HEK293 (cell line): ENCODE results near the gene TRIP4.

ENCODE experiments used
- BCL11B ChIP-seq: fragments of 450-650 bp; formaldehyde crosslinking; IDR thresholded peaks from 2 replicates; pipeline ENCODE4 v1.5.1; 2016; ENCODE audit warnings: low read depth, missing biosample characterization, missing genetic modification characterization
- FEZF1 ChIP-seq: fragments of 450-650 bp; formaldehyde crosslinking; IDR thresholded peaks from 2 replicates; pipeline ENCODE4 v1.5.1; 2016; ENCODE audit warnings: missing biosample characterization, missing genetic modification characterization
- GFI1B ChIP-seq: fragments of 450-650 bp; formaldehyde crosslinking; IDR thresholded peaks from 2 replicates; pipeline ENCODE4 v1.5.1; 2016; ENCODE audit warnings: missing biosample characterization, missing genetic modification characterization
- HOXC10 ChIP-seq: sonication (generic); formaldehyde crosslinking; IDR thresholded peaks from 2 replicates; pipeline ENCODE4 v1.8.1; 2023; ENCODE audit warnings: mild to moderate bottlenecking, missing genetic modification reagents
- IKZF3 ChIP-seq: fragments of 450-650 bp; IDR thresholded peaks from 2 replicates; pipeline ENCODE4 v1.5.0; 2018; ENCODE audit warnings: missing biosample characterization, mild to moderate bottlenecking, missing genetic modification characterization, moderate library complexity
- KLF10 ChIP-seq: fragments of 450-650 bp; IDR thresholded peaks from 2 replicates; pipeline ENCODE4 v1.5.1; 2018; ENCODE audit warnings: missing biosample characterization, mild to moderate bottlenecking, missing genetic modification characterization
- MEIS1 ChIP-seq: sonication (generic); formaldehyde crosslinking; IDR thresholded peaks from 2 replicates; pipeline ENCODE4 v1.8.1; 2022; ENCODE audit warnings: missing genetic modification reagents, mild to moderate bottlenecking, borderline replicate concordance
- OVOL3 ChIP-seq: fragments of 450-650 bp; formaldehyde crosslinking; IDR thresholded peaks from 2 replicates; pipeline ENCODE4 v1.5.1; 2016; ENCODE audit warnings: missing biosample characterization, missing genetic modification characterization
- PRDM1 ChIP-seq: fragments of 450-650 bp; formaldehyde crosslinking; IDR thresholded peaks from 2 replicates; pipeline ENCODE4; 2016; ENCODE audit warnings: missing biosample characterization, missing genetic modification characterization
- SCRT2 ChIP-seq: fragments of 450-650 bp; formaldehyde crosslinking; IDR thresholded peaks from 2 replicates; pipeline ENCODE4 v1.5.1; 2016; ENCODE audit warnings: missing biosample characterization, missing genetic modification characterization
- TSHZ1 ChIP-seq: fragments of 450-650 bp; formaldehyde crosslinking; IDR thresholded peaks from 2 replicates; pipeline ENCODE4 v1.5.1; 2016; ENCODE audit warnings: missing biosample characterization, missing genetic modification characterization, borderline replicate concordance
- WT1 ChIP-seq: fragments of 450-650 bp; formaldehyde crosslinking; IDR thresholded peaks from 2 replicates; pipeline ENCODE4 v1.5.1; 2016; ENCODE audit warnings: missing biosample characterization, missing genetic modification characterization
- ZBTB44 ChIP-seq: fragments of 450-650 bp; IDR thresholded peaks from 2 replicates; pipeline ENCODE4 v1.5.1; 2018; ENCODE audit warnings: missing biosample characterization, mild to moderate bottlenecking, missing genetic modification characterization
- ZBTB8A ChIP-seq: fragments of 450-650 bp; formaldehyde crosslinking; IDR thresholded peaks from 2 replicates; pipeline ENCODE4 v1.5.1; 2016; ENCODE audit warnings: missing biosample characterization, missing genetic modification characterization
- ZEB2 ChIP-seq: fragments of 450-650 bp; formaldehyde crosslinking; IDR thresholded peaks from 2 replicates; pipeline ENCODE4 v1.5.1; 2016; ENCODE audit warnings: missing biosample characterization, missing genetic modification characterization
- ZFP69B ChIP-seq: fragments of 450-650 bp; formaldehyde crosslinking; IDR thresholded peaks from 2 replicates; pipeline ENCODE4 v1.5.1; 2016; ENCODE audit warnings: missing biosample characterization, missing genetic modification characterization
- ZIC2 ChIP-seq: fragments of 450-650 bp; formaldehyde crosslinking; IDR thresholded peaks from 2 replicates; pipeline ENCODE4 v1.5.1; 2016; ENCODE audit warnings: missing biosample characterization, missing genetic modification characterization
- ZNF10 ChIP-seq: fragments of 450-650 bp; formaldehyde crosslinking; IDR thresholded peaks from 2 replicates; pipeline ENCODE4 v1.5.1; 2017; ENCODE audit warnings: missing biosample characterization, missing genetic modification characterization
- ZNF24 ChIP-seq: fragments of 450-650 bp; formaldehyde crosslinking; IDR thresholded peaks from 2 replicates; pipeline ENCODE4 v1.5.1; 2016; ENCODE audit warnings: missing biosample characterization, missing genetic modification characterization
- ZNF341 ChIP-seq: fragments of 450-650 bp; formaldehyde crosslinking; IDR thresholded peaks from 2 replicates; pipeline ENCODE4; 2016; ENCODE audit warnings: low read depth, missing biosample characterization, missing genetic modification characterization
- ZNF354C ChIP-seq: fragments of 450-650 bp; formaldehyde crosslinking; IDR thresholded peaks from 2 replicates; pipeline ENCODE4 v1.5.1; 2016; ENCODE audit warnings: missing biosample characterization, missing genetic modification characterization, low read depth, borderline replicate concordance
- ZNF404 ChIP-seq: fragments of 450-650 bp; formaldehyde crosslinking; IDR thresholded peaks from 2 replicates; pipeline ENCODE4 v1.5.1; 2017; ENCODE audit warnings: missing biosample characterization, missing genetic modification characterization
- ZNF521 ChIP-seq: fragments of 450-650 bp; formaldehyde crosslinking; IDR thresholded peaks from 2 replicates; pipeline ENCODE4 v1.5.1; 2017; ENCODE audit warnings: missing biosample characterization, mild to moderate bottlenecking, missing genetic modification characterization
- ZNF530 ChIP-seq: fragments of 450-650 bp; formaldehyde crosslinking; IDR thresholded peaks from 2 replicates; pipeline ENCODE4 v1.5.1; 2016; ENCODE audit warnings: low read depth, missing biosample characterization, missing genetic modification characterization
- ZNF561 ChIP-seq: fragments of 450-650 bp; IDR thresholded peaks from 2 replicates; pipeline ENCODE4 v1.5.1; 2018; ENCODE audit warnings: missing biosample characterization, missing genetic modification characterization, borderline replicate concordance
- ZNF600 ChIP-seq: fragments of 450-650 bp; formaldehyde crosslinking; IDR thresholded peaks from 2 replicates; pipeline ENCODE4 v1.5.1; 2016; ENCODE audit warnings: missing biosample characterization, missing genetic modification characterization
- ZNF610 ChIP-seq: fragments of 450-650 bp; formaldehyde crosslinking; IDR thresholded peaks from 2 replicates; pipeline ENCODE4 v1.5.1; 2016; ENCODE audit warnings: missing biosample characterization, missing genetic modification characterization, borderline replicate concordance
- ZNF785 ChIP-seq: fragments of 450-650 bp; formaldehyde crosslinking; IDR thresholded peaks from 2 replicates; pipeline ENCODE4 v1.5.1; 2016; ENCODE audit warnings: missing biosample characterization, missing genetic modification characterization
- ZSCAN30 ChIP-seq: fragments of 450-650 bp; IDR thresholded peaks from 2 replicates; pipeline ENCODE4 v1.5.1; 2018; ENCODE audit warnings: missing biosample characterization, mild to moderate bottlenecking, missing genetic modification characterization, moderate library complexity
- ZXDB ChIP-seq: fragments of 450-650 bp; formaldehyde crosslinking; IDR thresholded peaks from 2 replicates; pipeline ENCODE4 v1.5.1; 2016; ENCODE audit warnings: missing biosample characterization, missing genetic modification characterization
- TF ChIP-seq, protein P1 (sequence below): fragments of 450-650 bp; formaldehyde crosslinking; IDR thresholded peaks from 2 replicates; pipeline ENCODE4 v1.5.1; 2017; ENCODE audit warnings: missing biosample characterization, missing genetic modification characterization
- TF ChIP-seq, protein P2 (sequence below): fragments of 450-650 bp; formaldehyde crosslinking; IDR thresholded peaks from 2 replicates; pipeline ENCODE4 v1.5.1; 2017; ENCODE audit warnings: missing biosample characterization, missing genetic modification characterization

Gene TRIP4

DNA sequence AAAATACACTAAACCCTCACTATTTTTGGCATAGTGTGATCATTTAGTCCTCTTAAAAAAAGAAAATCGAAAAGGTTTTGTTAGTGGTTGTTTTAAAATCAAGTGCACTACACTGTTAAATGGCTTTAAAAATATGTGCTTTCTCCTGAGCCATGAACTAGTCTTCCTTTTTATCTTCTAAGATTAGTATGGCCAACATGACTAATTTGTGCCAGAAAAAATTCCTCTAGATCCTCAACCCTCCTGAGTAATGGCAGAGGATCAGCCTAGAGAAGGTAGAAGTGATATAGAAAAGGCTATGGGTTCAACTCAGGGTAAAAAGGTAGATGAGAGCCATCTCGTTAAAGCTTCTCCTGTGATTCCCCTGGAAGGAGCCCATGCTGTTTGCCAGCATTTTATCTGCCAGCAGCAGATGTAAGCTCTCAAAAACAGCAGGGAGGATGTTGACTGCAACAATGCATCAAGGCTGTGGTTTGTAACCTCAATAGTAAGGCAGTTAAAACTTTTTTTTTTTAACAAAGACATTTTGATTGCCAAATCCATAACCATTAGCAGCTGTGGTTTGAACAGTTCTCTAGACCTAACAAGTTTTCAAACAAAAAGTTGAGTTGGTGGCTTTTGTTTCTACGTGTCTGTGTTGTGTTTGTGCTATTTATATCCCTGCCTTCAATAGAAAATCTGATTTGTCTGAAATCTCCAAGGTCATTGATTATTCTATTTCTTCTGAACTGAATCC is 42.5 kb downstream of the TRIP4 start (continued):
- TF ChIP-seq TSHZ1 (tag by site-specific recombination) (0 out of 2 replicates have a peak, but pooled peaks have one; percentile 25), ZNF521 (tag by site-specific recombination) (no peak), ZNF785 (no peak), ZEB2 (tag by site-specific recombination) (0 out of 2 replicates have a peak, but pooled peaks have one; percentile 16), ZFP69B (tag by site-specific recombination) (no peak), ZXDB (tag by site-specific recombination) (0 out of 2 replicates have a peak, but pooled peaks have one; percentile 30), GFI1B (0 out of 2 replicates have a peak, but pooled peaks have one; percentile 47), ZNF10 (tag by site-specific recombination) (no peak), OVOL3 (no peak), ZSCAN30 (tag by site-specific recombination) (peak; percentile 66; the same call in 1 of the 2 replicates), BCL11B (tag by site-specific recombination) (peak; percentile 64; the same call in 1 of the 2 replicates), ZNF610 (tag by site-specific recombination) (0 out of 2 replicates have a peak, but pooled peaks have one; percentile 20), FEZF1 (tag by site-specific recombination) (peak; percentile 91), ZNF341 (tag by site-specific recombination) (no peak; the same call in 1 of the 2 replicates), ZNF600 (tag by site-specific recombination) (no peak), IKZF3 (tag by site-specific recombination) (peak; percentile 97), ZNF561 (peak; percentile 61; the same call in 1 of the 2 replicates), SCRT2 (tag by site-specific recombination) (no peak), WT1 (tag by site-specific recombination) (no peak), ZNF530 (tag by site-specific recombination) (no peak), PRDM1 (tag by site-specific recombination) (no peak), MEIS1 (CRISPR knock-in tag) (no peak), KLF10 (tag by site-specific recombination) (0 out of 2 replicates have a peak, but pooled peaks have one; percentile 29), ZNF404 (tag by site-specific recombination) (no peak), HOXC10 (no peak), ZBTB44 (tag by site-specific recombination) (peak; percentile 99), ZNF24 (peak; percentile 65; the same call in 1 of the 2 replicates), ZIC2 (tag by site-specific recombination) (peak; percentile 91), ZBTB8A (tag by site-specific recombination) (peak; percentile 51), ZNF354C (tag by site-specific recombination) (no peak)
- TF ChIP-seq, protein P1, sequence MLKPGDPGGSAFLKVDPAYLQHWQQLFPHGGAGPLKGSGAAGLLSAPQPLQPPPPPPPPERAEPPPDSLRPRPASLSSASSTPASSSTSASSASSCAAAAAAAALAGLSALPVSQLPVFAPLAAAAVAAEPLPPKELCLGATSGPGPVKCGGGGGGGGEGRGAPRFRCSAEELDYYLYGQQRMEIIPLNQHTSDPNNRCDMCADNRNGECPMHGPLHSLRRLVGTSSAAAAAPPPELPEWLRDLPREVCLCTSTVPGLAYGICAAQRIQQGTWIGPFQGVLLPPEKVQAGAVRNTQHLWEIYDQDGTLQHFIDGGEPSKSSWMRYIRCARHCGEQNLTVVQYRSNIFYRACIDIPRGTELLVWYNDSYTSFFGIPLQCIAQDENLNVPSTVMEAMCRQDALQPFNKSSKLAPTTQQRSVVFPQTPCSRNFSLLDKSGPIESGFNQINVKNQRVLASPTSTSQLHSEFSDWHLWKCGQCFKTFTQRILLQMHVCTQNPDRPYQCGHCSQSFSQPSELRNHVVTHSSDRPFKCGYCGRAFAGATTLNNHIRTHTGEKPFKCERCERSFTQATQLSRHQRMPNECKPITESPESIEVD: peak; percentile 97
- TF ChIP-seq, protein P2, sequence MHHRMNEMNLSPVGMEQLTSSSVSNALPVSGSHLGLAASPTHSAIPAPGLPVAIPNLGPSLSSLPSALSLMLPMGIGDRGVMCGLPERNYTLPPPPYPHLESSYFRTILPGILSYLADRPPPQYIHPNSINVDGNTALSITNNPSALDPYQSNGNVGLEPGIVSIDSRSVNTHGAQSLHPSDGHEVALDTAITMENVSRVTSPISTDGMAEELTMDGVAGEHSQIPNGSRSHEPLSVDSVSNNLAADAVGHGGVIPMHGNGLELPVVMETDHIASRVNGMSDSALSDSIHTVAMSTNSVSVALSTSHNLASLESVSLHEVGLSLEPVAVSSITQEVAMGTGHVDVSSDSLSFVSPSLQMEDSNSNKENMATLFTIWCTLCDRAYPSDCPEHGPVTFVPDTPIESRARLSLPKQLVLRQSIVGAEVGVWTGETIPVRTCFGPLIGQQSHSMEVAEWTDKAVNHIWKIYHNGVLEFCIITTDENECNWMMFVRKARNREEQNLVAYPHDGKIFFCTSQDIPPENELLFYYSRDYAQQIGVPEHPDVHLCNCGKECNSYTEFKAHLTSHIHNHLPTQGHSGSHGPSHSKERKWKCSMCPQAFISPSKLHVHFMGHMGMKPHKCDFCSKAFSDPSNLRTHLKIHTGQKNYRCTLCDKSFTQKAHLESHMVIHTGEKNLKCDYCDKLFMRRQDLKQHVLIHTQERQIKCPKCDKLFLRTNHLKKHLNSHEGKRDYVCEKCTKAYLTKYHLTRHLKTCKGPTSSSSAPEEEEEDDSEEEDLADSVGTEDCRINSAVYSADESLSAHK: peak; percentile 72
